Dermis microvascular lymphatic vessel endothelial cell (primary cell): ENCODE results near the gene SYMPK. TPM values are rescaled to one million over a fixed set of nuclear protein-coding genes. Genes with fewer than 3 reads are reported as not detected.
"Not testable (repeated sequence)": the region's sequence is repeated elsewhere in the genome, so short reads cannot be mapped to it uniquely, and the experiment has no call there.

Experiments
- DNase-seq, 2 donors: peaks; one replicate each; pipeline versions ENCODE4 v3.0.0 to v3.0.0-alpha.2; 2010; ENCODE audit warnings: low read depth in 2 of 2
- total RNA-seq: library from RNA; depleted of rRNA; stranded (reverse); fragments of >200 nt; gene quantifications from 2 replicates; pipeline ENCODE4 v1.2.1, GENCODE V29; 2014

Gene SYMPK
- 22.1 and 35.3 TPM in 2 replicates for total RNA-seq

- peak; percentile 95 to 99 for DNase-seq
Observed at GRCh38 chr19:45862564-45863334, at the start of gene SYMPK. Gene SYMPK, minus strand, starts transcription at chr19:45863147. Its CDS starts 8,652 bp downstream, at chr19:45854495.

GRCh38 chr19:45911291-45911690 is 48.3 kb upstream of the SYMPK start:
- no peak for DNase-seq

GRCh38 chr19:45908956-45909355 is 46.0 kb upstream of the SYMPK start:
- no peak for DNase-seq

DNA sequence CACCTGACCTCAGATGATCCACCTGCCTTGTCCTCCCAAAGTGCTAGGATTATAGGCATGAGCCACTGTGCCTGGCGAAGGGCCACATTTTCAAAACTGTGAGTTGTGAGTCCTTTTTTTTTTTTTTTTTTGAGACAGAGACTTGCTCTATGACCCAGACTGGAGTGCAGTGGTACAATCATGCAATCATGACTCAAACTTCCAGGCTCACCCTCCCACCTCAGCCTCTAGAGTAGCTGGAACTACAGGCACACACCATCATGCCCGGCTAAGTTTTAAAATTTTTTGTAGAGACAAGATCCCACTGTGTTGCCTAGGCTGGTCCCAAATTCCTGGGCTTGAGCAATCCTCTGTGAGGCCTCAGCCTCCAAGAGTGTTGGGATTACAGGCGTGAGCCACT is 43.3 kb upstream of the SYMPK start:
- DNase-seq = no peak

- DNase-seq = no peak
Observed at GRCh38 chr19:45905011-45905410, 42.1 kb upstream of the SYMPK start.

DNA sequence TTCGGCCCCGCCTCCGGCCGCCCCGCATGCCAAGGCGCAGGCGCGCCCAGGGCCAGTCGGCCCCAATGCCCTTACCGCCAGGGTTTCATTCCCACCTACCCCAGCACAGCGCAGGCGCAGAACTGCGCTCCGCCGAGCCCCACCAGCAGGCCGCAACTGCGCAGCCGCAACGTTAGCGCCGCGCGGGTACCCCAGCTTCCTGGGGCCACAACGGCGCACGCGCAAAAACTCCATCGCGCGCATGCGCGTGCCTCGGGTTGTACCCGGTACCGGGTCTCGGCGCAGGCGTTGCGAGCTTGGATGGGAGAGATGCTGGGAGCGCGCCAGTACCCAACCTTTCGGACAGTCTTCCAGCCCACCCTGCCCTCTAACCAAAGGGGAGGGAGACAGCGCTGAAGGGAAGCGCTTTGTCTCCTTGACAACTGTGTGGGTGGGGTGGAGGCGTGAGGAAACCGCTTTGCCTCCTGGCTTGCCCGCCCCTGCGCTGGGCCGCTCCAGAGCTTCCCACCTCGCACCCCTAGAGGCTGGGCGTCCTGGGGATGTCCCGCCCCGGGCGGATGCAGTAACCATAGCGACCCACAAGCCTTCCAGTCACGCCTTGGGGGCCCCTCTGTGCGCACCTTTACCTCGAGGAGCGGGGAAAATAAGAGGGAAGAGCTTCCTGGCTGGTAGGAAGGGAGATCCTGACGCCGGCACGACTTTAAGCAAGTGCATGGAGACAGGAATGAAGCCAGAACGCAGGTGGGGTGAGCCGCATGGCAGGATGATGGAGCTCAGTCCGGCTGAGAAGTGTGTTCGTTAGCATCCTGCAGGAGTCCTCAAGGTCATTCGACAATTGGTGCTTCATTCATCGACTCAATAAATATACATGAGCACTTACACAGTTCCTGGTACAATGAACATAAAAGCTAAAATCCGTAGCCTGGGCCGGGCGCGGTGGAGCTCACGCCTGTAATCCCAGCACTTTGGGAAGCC is 40.0 kb upstream of the SYMPK start:
- peak; percentile 93 to 97 for DNase-seq

GRCh38 chr19:45901912-45902650 is 39.1 kb upstream of the SYMPK start, which contains the start of gene MYPOP:
Gene MYPOP, minus strand, starts transcription at chr19:45902613. Its CDS starts 840 bp downstream, at chr19:45901773.
- DNase-seq = peak in 1 of 2 donors; percentile 21

DNA sequence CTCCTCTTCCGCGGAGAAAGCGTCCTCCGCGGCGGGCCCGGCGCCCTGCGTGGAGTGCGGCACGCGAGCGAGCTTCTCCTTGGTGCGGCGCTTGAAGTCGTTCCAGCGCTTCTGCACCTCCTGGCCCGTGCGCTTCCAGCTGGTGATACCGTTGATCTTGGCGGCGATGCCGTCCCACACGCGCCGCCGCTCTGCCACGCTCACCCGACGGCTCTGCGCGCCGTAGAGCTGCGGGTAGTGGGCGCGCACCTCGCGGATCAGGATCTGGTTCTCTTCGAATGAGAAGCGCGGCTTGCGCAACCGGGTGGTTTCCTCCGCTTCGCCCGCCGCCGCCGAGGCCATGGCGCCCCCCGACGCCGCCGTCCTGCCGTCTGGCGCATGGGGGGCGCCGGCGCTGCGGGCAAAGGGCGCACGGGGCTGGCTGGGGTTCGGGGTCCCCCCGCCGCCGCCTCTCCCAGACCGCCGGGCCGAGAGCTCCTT is 38.5 kb upstream of the SYMPK start:
- peak; percentile 15 to 47 for DNase-seq

DNA sequence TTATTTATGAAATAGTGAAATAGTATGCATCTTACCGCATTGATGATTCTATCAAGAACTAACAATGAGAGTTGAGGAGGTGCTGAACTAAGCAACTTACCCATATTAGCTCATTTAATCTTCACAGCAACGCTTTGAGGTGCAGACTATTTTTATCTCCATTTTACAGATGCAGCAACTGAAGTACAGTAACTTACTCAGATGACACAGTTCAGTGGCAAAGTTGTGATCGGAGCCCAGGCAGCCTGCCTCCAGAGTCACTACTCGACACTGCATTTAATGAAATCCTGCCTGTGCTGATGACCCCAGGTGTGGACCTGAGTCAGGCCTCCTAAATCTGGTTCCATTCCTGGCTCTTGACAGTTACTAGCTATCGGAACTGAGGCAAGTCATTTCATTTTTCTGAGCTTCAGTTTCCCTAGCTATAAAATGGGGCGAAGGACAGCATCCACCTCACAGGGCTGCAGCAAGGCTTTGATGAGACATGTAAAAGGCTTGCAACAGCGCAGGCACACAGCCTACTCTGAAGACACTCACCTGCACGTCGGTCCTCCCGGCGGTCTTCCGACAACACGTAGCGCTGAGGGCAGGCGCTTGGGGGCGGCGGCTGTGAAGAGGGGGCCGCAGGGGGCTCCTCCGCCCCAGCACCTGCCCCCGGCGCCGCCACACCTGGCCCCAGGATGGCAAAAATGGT is 37.9 kb upstream of the SYMPK start:
- DNase-seq = no peak

DNA sequence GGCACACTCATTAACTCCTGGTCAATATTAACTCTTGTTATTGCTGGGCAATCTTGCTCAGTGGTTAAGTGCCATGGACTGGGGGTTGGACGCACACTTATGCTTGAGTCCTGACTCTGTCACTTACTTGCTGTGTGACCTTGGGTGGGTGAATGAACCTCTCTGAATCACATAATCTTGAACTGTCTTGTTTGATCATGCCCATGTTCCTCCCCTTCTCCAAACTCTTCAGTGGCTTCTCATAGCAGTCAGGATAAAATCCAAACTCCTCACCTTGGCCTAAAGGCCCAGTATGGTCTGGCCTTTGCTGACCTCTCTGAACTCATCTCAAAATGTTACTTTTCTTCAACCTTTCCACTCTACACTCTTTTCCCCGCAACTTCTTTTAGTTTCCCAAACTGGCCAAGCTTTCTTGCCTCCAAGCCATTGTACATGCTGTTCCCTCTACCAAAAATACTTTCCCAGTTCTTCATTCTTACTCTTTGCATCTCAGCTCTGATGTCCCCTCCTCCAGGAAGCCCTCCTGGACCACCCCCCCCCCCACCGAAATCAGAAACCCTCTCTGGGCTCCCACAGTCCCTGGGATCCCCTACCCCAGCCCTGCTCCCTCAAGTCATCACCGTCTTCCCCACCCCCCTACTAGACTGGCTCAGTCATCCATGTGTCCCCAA is 37.1 kb upstream of the SYMPK start:
- DNase-seq = no peak

DNA sequence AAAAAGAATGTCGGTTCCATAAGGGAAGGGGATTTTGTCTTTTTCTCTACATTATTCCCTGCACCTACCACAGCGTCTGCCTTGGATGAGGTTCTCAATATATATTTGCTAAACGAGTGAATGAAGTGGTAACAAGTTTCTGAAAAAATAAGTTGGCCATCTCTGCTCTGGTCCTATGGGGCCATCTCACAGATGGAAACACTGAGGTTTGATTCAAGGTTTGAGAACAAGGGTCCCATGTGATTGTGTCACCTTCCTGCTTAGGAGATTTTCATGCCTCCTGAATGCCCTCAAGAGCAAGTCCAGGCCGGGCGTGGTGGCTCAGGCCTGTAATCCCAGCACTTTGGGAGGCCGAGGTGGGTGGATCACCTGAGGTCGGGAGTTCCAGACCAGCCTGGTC is 36.3 kb upstream of the SYMPK start:
- DNase-seq = no peak

DNA sequence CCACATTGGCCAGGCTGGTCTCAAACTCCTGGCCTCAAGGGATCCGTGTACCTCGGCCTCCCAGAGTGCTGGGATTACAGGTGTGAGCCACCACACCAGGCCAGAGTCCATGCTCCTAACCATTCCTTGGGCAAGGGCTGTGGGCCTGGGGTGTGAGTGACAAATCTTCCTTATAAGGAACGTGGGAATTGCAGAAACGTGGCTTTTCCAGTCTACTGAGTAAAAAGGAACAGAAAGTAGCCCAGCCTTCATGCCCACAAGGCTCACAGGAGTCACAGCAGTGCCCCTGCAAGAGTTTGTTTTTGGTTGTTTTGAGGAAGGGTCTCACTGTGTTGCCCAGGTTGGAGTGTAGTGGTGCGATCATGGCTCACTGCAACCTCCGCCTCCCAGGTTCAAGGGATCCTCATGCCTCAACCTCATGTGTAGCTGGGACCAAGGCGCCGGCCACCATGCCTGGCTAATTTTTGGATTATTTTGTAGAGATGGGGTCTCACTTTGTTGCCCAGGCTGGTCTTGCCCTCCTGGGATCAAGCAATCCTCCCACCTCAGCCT is 34.4 kb upstream of the SYMPK start:
- no peak for DNase-seq

GRCh38 chr19:45895983-45896599 is 33.1 kb upstream of the SYMPK start:
- not testable (repeated sequence) for DNase-seq

- no peak for DNase-seq
Observed at GRCh38 chr19:45895519-45895972, 32.6 kb upstream of the SYMPK start.

- no peak for DNase-seq
Observed at GRCh38 chr19:45890877-45891276, 27.9 kb upstream of the SYMPK start.

DNA sequence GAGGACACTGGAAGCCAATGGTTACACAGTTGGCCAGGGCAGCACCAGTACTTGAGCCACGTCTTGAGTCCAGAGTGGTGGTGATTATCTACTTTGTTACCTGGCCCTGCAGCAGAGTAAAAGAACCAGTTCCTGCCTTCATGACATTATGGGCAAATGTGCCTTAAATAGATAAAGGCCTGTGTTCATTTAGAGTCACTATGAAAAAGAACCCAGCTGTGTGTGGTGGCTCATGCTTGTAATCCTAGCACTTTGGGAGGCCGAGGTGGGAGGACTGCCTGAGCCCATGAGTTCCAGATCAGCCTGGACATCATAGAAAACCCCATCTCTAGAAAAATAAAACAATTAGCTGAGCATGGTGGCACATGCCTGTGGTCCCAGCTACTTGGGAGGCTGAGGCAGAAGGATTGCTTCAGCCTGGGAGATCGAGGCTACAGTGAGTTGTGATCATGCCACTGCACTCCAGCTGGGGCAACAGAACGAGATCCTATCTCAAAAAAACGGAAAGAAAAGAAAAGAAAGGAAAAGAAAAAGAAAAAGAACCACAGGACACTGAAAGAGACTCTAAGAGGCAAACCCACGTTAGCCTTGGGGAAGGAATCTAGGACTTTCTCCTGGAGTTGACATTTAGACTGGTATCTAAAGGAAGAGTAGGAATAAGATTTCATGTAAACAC is 26.4 kb upstream of the SYMPK start:
- DNase-seq = no peak

DNA sequence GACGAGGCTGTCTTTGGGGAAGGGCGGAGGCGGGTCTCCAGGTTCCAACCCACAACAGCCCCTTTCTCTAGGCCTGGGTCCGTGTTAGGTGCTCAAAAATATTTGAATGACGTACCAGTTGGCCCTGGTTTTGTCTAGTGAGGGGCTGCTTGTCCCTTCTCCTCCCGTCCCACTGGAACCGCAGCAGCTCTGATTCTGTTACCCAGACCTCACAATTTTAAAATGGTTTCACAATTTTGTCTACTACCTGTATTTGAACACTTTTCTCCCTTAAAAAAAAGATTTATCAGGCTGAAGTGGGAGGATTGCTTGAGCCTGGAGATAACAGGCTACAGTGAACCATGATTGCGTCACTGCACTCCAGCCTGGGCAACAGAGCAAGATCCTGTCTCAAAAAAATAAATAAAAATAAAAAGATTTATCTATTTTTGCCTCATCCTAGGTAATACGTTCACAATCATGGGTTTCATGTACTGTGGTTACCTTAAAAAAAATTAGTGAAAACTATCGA is 24.3 kb upstream of the SYMPK start:
- DNase-seq = no peak

DNA sequence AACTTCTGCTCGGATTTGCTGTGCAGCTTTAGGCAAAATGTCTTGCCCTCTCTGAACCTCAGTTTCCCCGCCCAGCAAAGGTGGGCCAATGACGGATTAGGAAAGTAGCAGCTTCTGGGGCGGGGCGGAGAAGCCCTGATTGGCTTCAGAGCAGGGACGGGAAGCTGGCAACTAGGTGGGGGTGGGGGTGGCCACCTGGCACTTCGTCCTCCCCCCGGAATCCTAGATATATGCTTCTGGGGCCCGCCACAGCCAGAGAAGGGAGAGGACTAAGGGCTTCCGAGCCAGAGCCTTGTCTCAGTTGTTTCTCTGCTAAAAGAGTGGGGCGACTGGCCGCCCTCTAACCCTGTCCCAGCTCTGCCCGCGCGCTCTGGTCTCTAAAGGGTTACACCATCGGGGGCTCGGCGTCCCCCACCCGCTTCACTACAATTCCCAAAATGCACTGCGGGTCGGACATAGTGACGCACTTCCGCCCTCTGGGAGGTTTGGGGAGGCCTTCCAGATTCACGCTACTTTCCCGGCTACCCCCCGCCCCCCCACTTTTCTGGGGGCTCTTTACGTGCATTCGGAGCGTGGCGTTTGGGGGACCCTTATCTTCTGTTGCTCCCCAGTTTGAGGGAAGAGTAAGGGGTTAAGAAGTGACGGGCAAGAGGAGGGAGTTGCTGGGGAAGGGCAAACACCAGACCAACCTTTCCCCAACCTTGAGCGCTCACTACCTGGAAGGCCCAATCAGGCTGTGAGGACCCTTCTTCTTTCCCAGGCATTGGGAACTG is 23.7 kb upstream of the SYMPK start:
- DNase-seq = peak; percentile 87 to 93
